Fibroblast of the conjunctiva (primary cell): ENCODE measurements around the gene CYP4A22.
"Not testable (repeated sequence)": the region's sequence is repeated elsewhere in the genome, so short reads cannot be mapped to it uniquely, and the experiment has no call there.

ENCODE experiments used
- DNase-seq: peaks from one replicate; pipeline ENCODE4 v3.0.0-alpha.2; 2010; ENCODE audit warnings: low read depth

The CYP4A22 gene

GRCh38 chr1:47137198-47137597, at the start of gene CYP4A22:
CYP4A22 (plus strand) TSS chr1:47137441; CDS start chr1:47137486, 45 bp downstream.
- DNase-seq = no peak

- not testable (repeated sequence) for DNase-seq
These were observed 47.9 kb upstream of the CYP4A22 start for GRCh38 chr1:47089356-47089755.

- not testable (repeated sequence) for DNase-seq
These were observed 45.8 kb upstream of the CYP4A22 start for GRCh38 chr1:47091476-47091875.

- DNase-seq = no peak
These were observed 32.4 kb upstream of the CYP4A22 start for GRCh38 chr1:47104816-47105215.

GRCh38 chr1:47106792-47107191, 30.4 kb upstream of the CYP4A22 start:
- no peak for DNase-seq

GRCh38 chr1:47107851-47108574, 29.2 kb upstream of the CYP4A22 start:
- not testable (repeated sequence) for DNase-seq

- not testable (repeated sequence) for DNase-seq
These were observed 27.8 kb upstream of the CYP4A22 start for GRCh38 chr1:47109482-47109881.

- DNase-seq = no peak
These were observed 24.1 kb upstream of the CYP4A22 start for GRCh38 chr1:47113178-47113577.

- not testable (repeated sequence) for DNase-seq
These were observed 16.2 kb upstream of the CYP4A22 start for GRCh38 chr1:47121039-47121438.

- DNase-seq = not testable (repeated sequence)
These were observed 12.4 kb upstream of the CYP4A22 start for GRCh38 chr1:47124834-47125233.

GRCh38 chr1:47126997-47127396, 10.2 kb upstream of the CYP4A22 start:
- DNase-seq = not testable (repeated sequence)

GRCh38 chr1:47128221-47128620, 9.0 kb upstream of the CYP4A22 start:
- DNase-seq = no peak

GRCh38 chr1:47128854-47129253, 8.4 kb upstream of the CYP4A22 start:
- not testable (repeated sequence) for DNase-seq

GRCh38 chr1:47129489-47130230, 7.6 kb upstream of the CYP4A22 start:
- DNase-seq = not testable (repeated sequence)

- not testable (repeated sequence) for DNase-seq
These were observed 4.6 kb upstream of the CYP4A22 start for GRCh38 chr1:47132665-47133064.

- no peak for DNase-seq
These were observed 829 bp downstream of the CYP4A22 start for GRCh38 chr1:47137925-47138615.

- DNase-seq = not testable (repeated sequence)
These were observed 3.1 kb downstream of the CYP4A22 start for GRCh38 chr1:47140358-47140757.

GRCh38 chr1:47143654-47144053, 6.4 kb downstream of the CYP4A22 start:
- not testable (repeated sequence) for DNase-seq

GRCh38 chr1:47146495-47146894, 9.3 kb downstream of the CYP4A22 start:
- not testable (repeated sequence) for DNase-seq

GRCh38 chr1:47147047-47147785, 10.0 kb downstream of the CYP4A22 start:
- no peak for DNase-seq

GRCh38 chr1:47149162-47149561, 11.9 kb downstream of the CYP4A22 start:
- not testable (repeated sequence) for DNase-seq

GRCh38 chr1:47156457-47156856, 19.2 kb downstream of the CYP4A22 start:
- not testable (repeated sequence) for DNase-seq
